Measurements from ENCODE around the gene DIS3L. TPM values are rescaled to one million over a fixed set of nuclear protein-coding genes. Genes with fewer than 3 reads are reported as not detected.
"Not testable (repeated sequence)": the region's sequence is repeated elsewhere in the genome, so short reads cannot be mapped to it uniquely, and the experiment has no call there.

DIS3L gene
- total RNA-seq (2014; rRNA removed; shearing (Covaris generic)): 11.9 and 15.5 TPM in 2 replicates

- peak; percentile 68 for DNase-seq (ENCODE audit: low read depth)
Observed at GRCh38 chr15:66293419-66294156, at the start of gene DIS3L. Gene DIS3L, plus strand, starts transcription at chr15:66293568. Its CDS starts 29 bp downstream, at chr15:66293597.

GRCh38 chr15:66245832-66246231, 47.5 kb upstream of the DIS3L start:
- not testable (repeated sequence) for DNase-seq (ENCODE audit: low read depth)

- DNase-seq (ENCODE audit: low read depth): no peak
Observed at GRCh38 chr15:66246937-66247336, 46.4 kb upstream of the DIS3L start.

- DNase-seq (ENCODE audit: low read depth): no peak
Observed at GRCh38 chr15:66249605-66250174, 43.7 kb upstream of the DIS3L start.

- DNase-seq (ENCODE audit: low read depth): no peak
Observed at GRCh38 chr15:66251065-66251789, 42.1 kb upstream of the DIS3L start.

GRCh38 chr15:66251790-66252684, 41.3 kb upstream of the DIS3L start:
- peak; percentile 72 for DNase-seq (ENCODE audit: low read depth)

GRCh38 chr15:66252685-66253417, 40.5 kb upstream of the DIS3L start:
- DNase-seq (ENCODE audit: low read depth): peak; percentile 38

GRCh38 chr15:66253418-66254088, 39.8 kb upstream of the DIS3L start, which contains the start of gene MEGF11:
Gene MEGF11, minus strand, starts transcription at chr15:66253750. Its CDS starts 125,347 bp downstream, at chr15:66128403.
- peak; percentile 62 for DNase-seq (ENCODE audit: low read depth)

GRCh38 chr15:66254089-66254950, 39.0 kb upstream of the DIS3L start:
- DNase-seq (ENCODE audit: low read depth): no peak

GRCh38 chr15:66254951-66255676, 38.3 kb upstream of the DIS3L start:
- DNase-seq (ENCODE audit: low read depth): no peak

- no peak for DNase-seq (ENCODE audit: low read depth)
Observed at GRCh38 chr15:66256692-66257091, 36.7 kb upstream of the DIS3L start.

- no peak for DNase-seq (ENCODE audit: low read depth)
Observed at GRCh38 chr15:66261056-66261455, 32.3 kb upstream of the DIS3L start.

- not testable (repeated sequence) for DNase-seq (ENCODE audit: low read depth)
Observed at GRCh38 chr15:66262837-66263236, 30.5 kb upstream of the DIS3L start.

- DNase-seq (ENCODE audit: low read depth): no peak
Observed at GRCh38 chr15:66264859-66265513, 28.4 kb upstream of the DIS3L start.

GRCh38 chr15:66269326-66270090, 23.9 kb upstream of the DIS3L start:
- peak; percentile 82 for DNase-seq (ENCODE audit: low read depth)

GRCh38 chr15:66270932-66271331, 22.4 kb upstream of the DIS3L start:
- DNase-seq (ENCODE audit: low read depth): no peak

GRCh38 chr15:66275352-66275751, 18.0 kb upstream of the DIS3L start:
- no peak for DNase-seq (ENCODE audit: low read depth)

Measured in Daoy (cell line).